SK-N-MC (cell line): ENCODE results near the gene PTPRC.

Source experiments
- EZH2 ChIP-seq: fragments of 200-600 bp; sonication (generic); IDR thresholded peaks from one replicate; pipeline ENCODE4 v1.6.1; 2017; ENCODE audit warnings: antibody characterized with exemption
- FOXP2 ChIP-seq: optimal IDR thresholded peaks from 2 replicates; pipeline ENCODE3; 2011; ENCODE audit warnings: mild to moderate bottlenecking, moderate library complexity; ENCODE audit not compliant: insufficient read depth; ENCODE audit errors: extremely low read length, control extremely low read depth
- POLR2AphosphoS5 ChIP-seq: IDR thresholded peaks from 2 replicates; pipeline ENCODE4 v1.6.1; 2012; ENCODE audit warnings: mild to moderate bottlenecking, low read depth, low read length, borderline replicate concordance

GRCh38 chr1:198729195-198729863 is 90.5 kb downstream of the PTPRC start:
- TF ChIP-seq EZH2, result no peak
- TF ChIP-seq POLR2AphosphoS5, result no peak
- TF ChIP-seq FOXP2, result no peak
